GM12865 (cell line): Measurements from ENCODE around the gene PSMD8.

ENCODE experiments used
- DNase-seq: peaks from one replicate; pipeline ENCODE4 v3.0.0; 2010; ENCODE audit warnings: low read depth
- H3K4me3 ChIP-seq: 2 replicates; pipeline ENCODE4 v1.5.1; 2011; ENCODE audit warnings: mild to moderate bottlenecking, low read depth, low read length, control low read depth
- CTCF ChIP-seq: IDR thresholded peaks from 2 replicates; pipeline ENCODE4 v1.5.1; 2011; ENCODE audit warnings: low read length, control low read depth, low read depth, inconsistent platforms; ENCODE audit not compliant: insufficient read depth; ENCODE audit errors: missing control alignments

The PSMD8 gene

GRCh38 chr19:38386971-38387549 lies 12.7 kb downstream of the PSMD8 start:
- TF ChIP-seq CTCF = no peak
- DNase-seq = no peak
- H3K4me3 ChIP-seq = no peak overlapping the region

GRCh38 chr19:38387550-38388348 lies 13.4 kb downstream of the PSMD8 start, which contains the start of gene GGN:
Gene GGN, minus strand, starts transcription at chr19:38388034. Its CDS starts 773 bp downstream, at chr19:38387261.
- no peak for TF ChIP-seq CTCF
- no peak within 1 kb of the TSS; the same call in 1 of the 2 replicates for H3K4me3 ChIP-seq
- DNase-seq = peak; percentile 71

GRCh38 chr19:38388349-38389100 lies 14.2 kb downstream of the PSMD8 start, which contains the start of gene SPRED3:
Gene SPRED3, plus strand, starts transcription at chr19:38388697. Its CDS starts 1,606 bp downstream, at chr19:38390303.
- DNase-seq = no peak
- no peak for TF ChIP-seq CTCF

GRCh38 chr19:38389101-38389925 lies 14.9 kb downstream of the PSMD8 start:
- DNase-seq = no peak
- no peak for TF ChIP-seq CTCF
- H3K4me3 ChIP-seq = no peak overlapping the region

More at GRCh38 chr19:38388349-38389100, 14.2 kb downstream of the PSMD8 start, which contains the start of gene SPRED3:
- no peak within 1 kb of the TSS; the same call in 1 of the 2 replicates for H3K4me3 ChIP-seq

GRCh38 chr19:38389957-38390924 lies 15.9 kb downstream of the PSMD8 start:
- no peak for TF ChIP-seq CTCF
- no peak overlapping the region for H3K4me3 ChIP-seq
- no peak for DNase-seq
